ENCODE results near the gene SSR3. TPM values are rescaled to one million over a fixed set of nuclear protein-coding genes. Genes with fewer than 3 reads are reported as not detected.

The SSR3 gene
- total RNA-seq, 4 donors from 2014 or later: 47.6 to 78.4 (median 58.3) TPM

DNA sequence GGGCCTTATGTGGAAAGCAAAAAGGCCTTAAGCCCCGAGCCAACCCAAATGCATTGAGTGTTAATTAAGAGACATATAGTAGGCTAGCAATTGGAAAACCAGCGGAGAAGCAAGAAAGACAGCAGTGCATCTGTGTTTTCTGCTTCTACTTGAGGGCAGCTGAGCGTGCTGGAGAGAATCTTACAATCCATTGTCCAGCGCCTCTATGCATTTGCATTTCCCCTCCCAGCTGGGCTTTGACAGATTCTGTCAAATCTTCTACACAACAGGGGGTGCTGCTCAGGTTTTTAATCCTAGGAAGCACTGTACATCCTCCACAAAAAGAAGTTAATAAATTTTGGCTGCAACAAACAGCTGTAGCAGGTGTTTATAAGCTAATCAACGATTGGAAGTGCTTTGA lies 23.9 kb downstream of the SSR3 start:
- DNase-seq: no peak
- Histone ChIP-seq H3K36me3 (no peaks in the 10 kb centered on the region), H3K27ac (no peak overlapping the region), H3K9me3 (no peaks in the 10 kb centered on the region), H3K4me1 (peaks cover 0 to 6% (median 0%) of the 10 kb centered on the region in 4 donors), H3K27me3 (no peaks in the 10 kb centered on the region), H3K4me3 (no peak overlapping the region)
- TF ChIP-seq POLR2A (IDR thresholded peaks at IDR 0.05): no peak
- TF ChIP-seq, protein P1, sequence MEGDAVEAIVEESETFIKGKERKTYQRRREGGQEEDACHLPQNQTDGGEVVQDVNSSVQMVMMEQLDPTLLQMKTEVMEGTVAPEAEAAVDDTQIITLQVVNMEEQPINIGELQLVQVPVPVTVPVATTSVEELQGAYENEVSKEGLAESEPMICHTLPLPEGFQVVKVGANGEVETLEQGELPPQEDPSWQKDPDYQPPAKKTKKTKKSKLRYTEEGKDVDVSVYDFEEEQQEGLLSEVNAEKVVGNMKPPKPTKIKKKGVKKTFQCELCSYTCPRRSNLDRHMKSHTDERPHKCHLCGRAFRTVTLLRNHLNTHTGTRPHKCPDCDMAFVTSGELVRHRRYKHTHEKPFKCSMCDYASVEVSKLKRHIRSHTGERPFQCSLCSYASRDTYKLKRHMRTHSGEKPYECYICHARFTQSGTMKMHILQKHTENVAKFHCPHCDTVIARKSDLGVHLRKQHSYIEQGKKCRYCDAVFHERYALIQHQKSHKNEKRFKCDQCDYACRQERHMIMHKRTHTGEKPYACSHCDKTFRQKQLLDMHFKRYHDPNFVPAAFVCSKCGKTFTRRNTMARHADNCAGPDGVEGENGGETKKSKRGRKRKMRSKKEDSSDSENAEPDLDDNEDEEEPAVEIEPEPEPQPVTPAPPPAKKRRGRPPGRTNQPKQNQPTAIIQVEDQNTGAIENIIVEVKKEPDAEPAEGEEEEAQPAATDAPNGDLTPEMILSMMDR (IDR thresholded peaks at IDR 0.05): no peak

DNA sequence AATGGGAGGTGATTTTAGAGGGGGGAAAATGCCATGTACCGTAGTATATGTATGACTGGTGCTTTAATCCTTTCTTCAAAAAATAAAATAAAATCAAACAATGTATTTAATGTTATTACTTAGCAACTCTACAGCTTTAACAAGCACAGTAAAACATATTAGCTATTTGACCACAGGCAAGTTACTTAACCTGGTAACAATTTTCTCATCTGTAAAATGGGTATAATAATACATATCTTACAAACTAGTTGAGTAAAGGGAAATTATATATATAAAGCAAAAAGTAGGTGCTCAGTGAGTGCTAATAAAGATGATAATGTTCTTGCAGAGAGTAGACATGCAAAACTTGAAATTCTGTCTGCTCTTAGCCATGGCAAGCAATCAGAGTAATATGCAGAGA lies 27.9 kb downstream of the SSR3 start:
- H3K4me1 ChIP-seq: no peaks in the 10 kb centered on the region
- no peaks in the 10 kb centered on the region for H3K9me3 ChIP-seq
- no peak overlapping the region for H3K27ac ChIP-seq
- TF ChIP-seq POLR2A (IDR thresholded peaks at IDR 0.05): no peak
- TF ChIP-seq, protein P1 (IDR thresholded peaks at IDR 0.05): no peak
- no peak overlapping the region for H3K4me3 ChIP-seq
- no peaks in the 10 kb centered on the region for H3K27me3 ChIP-seq
- no peak for DNase-seq
- no peaks in the 10 kb centered on the region for H3K36me3 ChIP-seq

DNA sequence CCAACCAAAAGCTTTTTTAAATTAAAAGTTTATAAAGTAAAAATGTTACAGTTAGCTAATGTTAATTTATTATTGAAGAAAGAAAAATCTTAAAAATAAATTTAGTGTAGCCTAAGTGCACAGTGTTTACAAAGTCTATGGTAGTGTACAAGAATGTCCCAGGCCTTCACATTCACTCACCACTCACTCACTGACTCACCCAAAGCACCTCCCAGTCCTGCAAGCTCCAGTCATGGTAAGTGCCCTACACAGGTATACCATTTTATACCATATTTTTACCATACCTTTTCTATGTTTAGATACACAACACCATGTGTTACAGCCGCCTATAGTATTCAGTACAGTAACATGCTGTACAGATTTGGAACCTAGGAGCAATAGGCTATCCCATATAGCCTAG lies 29.1 kb downstream of the SSR3 start:
- H3K27ac ChIP-seq: no peak overlapping the region
- H3K27me3 ChIP-seq: no peaks in the 10 kb centered on the region
- no peaks in the 10 kb centered on the region for H3K36me3 ChIP-seq
- TF ChIP-seq, protein P1 (IDR thresholded peaks at IDR 0.05): no peak
- no peak for TF ChIP-seq POLR2A (IDR thresholded peaks at IDR 0.05)
- no peaks in the 10 kb centered on the region for H3K4me1 ChIP-seq
- no peak overlapping the region for H3K4me3 ChIP-seq
- no peak for DNase-seq
- H3K9me3 ChIP-seq: no peaks in the 10 kb centered on the region

GRCh38 chr3:156522673-156523072 lies 32.2 kb downstream of the SSR3 start:
- Histone ChIP-seq H3K36me3 (no peaks in the 10 kb centered on the region), H3K4me3 (no peak overlapping the region), H3K9me3 (no peaks in the 10 kb centered on the region), H3K27me3 (no peaks in the 10 kb centered on the region), H3K4me1 (no peaks in the 10 kb centered on the region), H3K27ac (no peak overlapping the region)
- no peak for DNase-seq
- TF ChIP-seq POLR2A (IDR thresholded peaks at IDR 0.05): no peak
- TF ChIP-seq, protein P1 (IDR thresholded peaks at IDR 0.05): no peak

DNA sequence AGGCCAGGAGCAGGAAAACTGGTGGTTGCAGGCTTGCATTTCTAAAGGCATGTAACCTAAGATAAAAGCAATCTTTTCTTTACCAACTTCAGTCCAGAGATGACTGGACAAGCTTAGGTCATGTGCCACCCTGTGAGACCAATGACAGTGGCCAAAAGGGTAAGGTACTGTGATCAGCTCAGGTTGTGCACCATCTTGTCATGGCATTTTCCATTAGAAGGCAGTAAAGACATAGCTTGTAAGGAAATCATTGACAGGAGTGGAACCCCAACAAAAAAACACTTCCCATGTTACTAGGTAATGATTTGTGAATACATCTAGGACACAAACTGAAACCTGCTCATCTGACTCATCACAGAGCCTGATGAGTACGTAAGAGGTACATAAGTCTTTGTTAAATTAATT lies 35.2 kb downstream of the SSR3 start:
- H3K9me3 ChIP-seq: no peaks in the 10 kb centered on the region
- no peaks in the 10 kb centered on the region for H3K4me1 ChIP-seq
- TF ChIP-seq POLR2A (IDR thresholded peaks at IDR 0.05): no peak
- TF ChIP-seq, protein P1 (IDR thresholded peaks at IDR 0.05): no peak
- H3K27ac ChIP-seq: no peak overlapping the region
- H3K27me3 ChIP-seq: no peaks in the 10 kb centered on the region
- no peak overlapping the region for H3K4me3 ChIP-seq
- DNase-seq: no peak
- no peaks in the 10 kb centered on the region for H3K36me3 ChIP-seq

GRCh38 chr3:156518726-156519125 lies 36.2 kb downstream of the SSR3 start:
- DNase-seq: no peak
- TF ChIP-seq, protein P1 (IDR thresholded peaks at IDR 0.05): no peak
- no peak for TF ChIP-seq POLR2A (IDR thresholded peaks at IDR 0.05)

More at GRCh38 chr3:156518726-156519125, 36.2 kb downstream of the SSR3 start:
- no peak overlapping the region for H3K4me3 ChIP-seq
- no peaks in the 10 kb centered on the region for H3K4me1 ChIP-seq
- no peaks in the 10 kb centered on the region for H3K27me3 ChIP-seq
- H3K36me3 ChIP-seq: no peaks in the 10 kb centered on the region
- H3K27ac ChIP-seq: no peak overlapping the region
- no peaks in the 10 kb centered on the region for H3K9me3 ChIP-seq
